ENCODE measurements around the gene FERMT3. TPM values are rescaled to one million over a fixed set of nuclear protein-coding genes. Genes with fewer than 3 reads are reported as not detected.
A peak's percentile ranks its signal among the peaks of the same experiment; 100 is the strongest.

The FERMT3 gene
- total RNA-seq, 4 donors from 2014 or later, result 15.1 to 94.1 (median 23.2) TPM

DNA sequence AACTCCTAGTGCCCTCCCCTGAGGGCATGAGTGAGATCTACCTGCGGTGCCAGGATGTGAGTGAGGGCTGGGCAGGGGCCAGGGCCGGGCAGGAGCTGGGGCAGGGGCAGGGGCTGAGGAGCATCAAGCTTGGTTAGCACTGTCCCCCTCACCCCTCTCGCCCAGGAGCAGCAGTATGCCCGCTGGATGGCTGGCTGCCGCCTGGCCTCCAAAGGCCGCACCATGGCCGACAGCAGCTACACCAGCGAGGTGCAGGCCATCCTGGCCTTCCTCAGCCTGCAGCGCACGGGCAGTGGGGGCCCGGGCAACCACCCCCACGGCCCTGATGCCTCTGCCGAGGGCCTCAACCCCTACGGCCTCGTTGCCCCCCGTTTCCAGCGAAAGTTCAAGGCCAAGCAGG is 13.8 kb downstream of the FERMT3 start:
- peaks cover 0 to 41% (median 0%) of the 10 kb centered on the region in 3 donors for H3K36me3 ChIP-seq
- H3K4me3 ChIP-seq, result no peak overlapping the region
- TF ChIP-seq, protein P1, sequence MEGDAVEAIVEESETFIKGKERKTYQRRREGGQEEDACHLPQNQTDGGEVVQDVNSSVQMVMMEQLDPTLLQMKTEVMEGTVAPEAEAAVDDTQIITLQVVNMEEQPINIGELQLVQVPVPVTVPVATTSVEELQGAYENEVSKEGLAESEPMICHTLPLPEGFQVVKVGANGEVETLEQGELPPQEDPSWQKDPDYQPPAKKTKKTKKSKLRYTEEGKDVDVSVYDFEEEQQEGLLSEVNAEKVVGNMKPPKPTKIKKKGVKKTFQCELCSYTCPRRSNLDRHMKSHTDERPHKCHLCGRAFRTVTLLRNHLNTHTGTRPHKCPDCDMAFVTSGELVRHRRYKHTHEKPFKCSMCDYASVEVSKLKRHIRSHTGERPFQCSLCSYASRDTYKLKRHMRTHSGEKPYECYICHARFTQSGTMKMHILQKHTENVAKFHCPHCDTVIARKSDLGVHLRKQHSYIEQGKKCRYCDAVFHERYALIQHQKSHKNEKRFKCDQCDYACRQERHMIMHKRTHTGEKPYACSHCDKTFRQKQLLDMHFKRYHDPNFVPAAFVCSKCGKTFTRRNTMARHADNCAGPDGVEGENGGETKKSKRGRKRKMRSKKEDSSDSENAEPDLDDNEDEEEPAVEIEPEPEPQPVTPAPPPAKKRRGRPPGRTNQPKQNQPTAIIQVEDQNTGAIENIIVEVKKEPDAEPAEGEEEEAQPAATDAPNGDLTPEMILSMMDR (IDR thresholded peaks at IDR 0.05), result no peak
- TF ChIP-seq POLR2A (IDR thresholded peaks at IDR 0.05), result no peak
- H3K27ac ChIP-seq, result no peak overlapping the region
- no peaks in the 10 kb centered on the region for H3K9me3 ChIP-seq
- no peaks in the 10 kb centered on the region for H3K27me3 ChIP-seq
- no peak for DNase-seq
- peaks cover 0 to 6% (median 1%) of the 10 kb centered on the region in 4 donors for H3K4me1 ChIP-seq

DNA sequence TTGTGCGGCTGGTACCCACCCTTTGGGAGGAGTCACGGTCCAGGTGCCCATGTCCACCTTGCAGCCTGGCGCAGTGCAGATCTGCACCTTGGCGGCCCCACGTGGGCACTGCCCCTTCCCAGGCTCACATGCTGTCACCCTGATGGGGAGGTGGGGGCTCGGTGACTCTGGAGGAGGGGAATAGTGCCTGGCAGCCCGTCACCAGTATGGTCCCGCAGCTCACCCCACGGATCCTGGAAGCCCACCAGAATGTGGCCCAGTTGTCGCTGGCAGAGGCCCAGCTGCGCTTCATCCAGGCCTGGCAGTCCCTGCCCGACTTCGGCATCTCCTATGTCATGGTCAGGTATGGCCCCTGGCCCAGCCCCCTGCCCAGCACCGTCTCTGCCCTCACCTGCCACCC is 14.3 kb downstream of the FERMT3 start:
- H3K36me3 ChIP-seq, result peaks cover 0 to 38% (median 0%) of the 10 kb centered on the region in 3 donors
- H3K27ac ChIP-seq, result no peak overlapping the region
- no peaks in the 10 kb centered on the region for H3K27me3 ChIP-seq
- H3K9me3 ChIP-seq, result no peaks in the 10 kb centered on the region
- H3K4me1 ChIP-seq, result peaks cover 0 to 10% (median 4%) of the 10 kb centered on the region in 4 donors
- no peak for DNase-seq
- H3K4me3 ChIP-seq, result no peak overlapping the region
- TF ChIP-seq, protein P1 (IDR thresholded peaks at IDR 0.05), result no peak

DNA sequence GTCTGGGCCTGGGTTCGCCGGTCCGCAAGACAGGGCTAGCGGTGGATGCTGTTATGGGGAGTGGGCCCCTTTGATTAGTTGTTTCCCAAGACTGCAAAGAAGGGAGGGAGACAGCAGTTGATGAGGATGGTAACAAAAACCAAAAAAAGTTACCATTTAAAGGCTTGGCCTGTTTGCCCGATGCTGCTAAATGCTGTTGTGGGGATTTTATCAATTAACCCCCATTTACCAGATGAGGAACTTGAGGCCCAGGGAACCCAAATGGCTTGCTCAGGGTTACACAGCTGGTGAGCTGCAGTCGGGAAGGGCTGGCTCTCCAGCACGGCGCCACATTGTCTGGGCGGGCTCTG is 16.1 kb downstream of the FERMT3 start:
- H3K27ac ChIP-seq, result no peak overlapping the region
- TF ChIP-seq POLR2A (IDR thresholded peaks at IDR 0.05), result no peak
- TF ChIP-seq, protein P1 (IDR thresholded peaks at IDR 0.05), result no peak
- H3K4me3 ChIP-seq, result no peak overlapping the region
- H3K9me3 ChIP-seq, result no peaks in the 10 kb centered on the region
- DNase-seq, result no peak
- no peaks in the 10 kb centered on the region for H3K27me3 ChIP-seq
- peaks cover 0 to 20% (median 7%) of the 10 kb centered on the region in 4 donors for H3K4me1 ChIP-seq
- peaks cover 0 to 38% (median 0%) of the 10 kb centered on the region in 3 donors for H3K36me3 ChIP-seq

DNA sequence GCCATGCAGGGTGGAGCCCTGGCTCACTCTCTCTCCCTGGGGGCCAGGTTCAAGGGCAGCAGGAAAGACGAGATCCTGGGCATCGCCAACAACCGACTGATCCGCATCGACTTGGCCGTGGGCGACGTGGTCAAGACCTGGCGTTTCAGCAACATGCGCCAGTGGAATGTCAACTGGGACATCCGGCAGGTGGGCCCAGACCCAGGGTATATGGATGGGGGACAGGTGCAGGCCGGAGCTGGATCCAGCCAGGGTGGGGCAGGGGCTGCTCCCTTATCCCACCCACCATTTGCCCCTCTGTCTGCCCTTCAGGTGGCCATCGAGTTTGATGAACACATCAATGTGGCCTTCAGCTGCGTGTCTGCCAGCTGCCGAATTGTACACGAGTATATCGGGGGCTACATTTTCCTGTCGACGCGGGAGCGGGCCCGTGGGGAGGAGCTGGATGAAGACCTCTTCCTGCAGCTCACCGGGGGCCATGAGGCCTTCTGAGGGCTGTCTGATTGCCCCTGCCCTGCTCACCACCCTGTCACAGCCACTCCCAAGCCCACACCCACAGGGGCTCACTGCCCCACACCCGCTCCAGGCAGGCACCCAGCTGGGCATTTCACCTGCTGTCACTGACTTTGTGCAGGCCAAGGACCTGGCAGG is 16.6 kb downstream of the FERMT3 start:
- Histone ChIP-seq H3K9me3 (no peaks in the 10 kb centered on the region), H3K4me3 (no peak overlapping the region), H3K27ac (no peak overlapping the region), H3K4me1 (peaks cover 0 to 25% (median 8%) of the 10 kb centered on the region in 4 donors), H3K27me3 (no peaks in the 10 kb centered on the region), H3K36me3 (peaks cover 0 to 38% (median 0%) of the 10 kb centered on the region in 3 donors)
- no peak for DNase-seq
- TF ChIP-seq, protein P1 (IDR thresholded peaks at IDR 0.05), result no peak
- no peak for TF ChIP-seq POLR2A (IDR thresholded peaks at IDR 0.05)

DNA sequence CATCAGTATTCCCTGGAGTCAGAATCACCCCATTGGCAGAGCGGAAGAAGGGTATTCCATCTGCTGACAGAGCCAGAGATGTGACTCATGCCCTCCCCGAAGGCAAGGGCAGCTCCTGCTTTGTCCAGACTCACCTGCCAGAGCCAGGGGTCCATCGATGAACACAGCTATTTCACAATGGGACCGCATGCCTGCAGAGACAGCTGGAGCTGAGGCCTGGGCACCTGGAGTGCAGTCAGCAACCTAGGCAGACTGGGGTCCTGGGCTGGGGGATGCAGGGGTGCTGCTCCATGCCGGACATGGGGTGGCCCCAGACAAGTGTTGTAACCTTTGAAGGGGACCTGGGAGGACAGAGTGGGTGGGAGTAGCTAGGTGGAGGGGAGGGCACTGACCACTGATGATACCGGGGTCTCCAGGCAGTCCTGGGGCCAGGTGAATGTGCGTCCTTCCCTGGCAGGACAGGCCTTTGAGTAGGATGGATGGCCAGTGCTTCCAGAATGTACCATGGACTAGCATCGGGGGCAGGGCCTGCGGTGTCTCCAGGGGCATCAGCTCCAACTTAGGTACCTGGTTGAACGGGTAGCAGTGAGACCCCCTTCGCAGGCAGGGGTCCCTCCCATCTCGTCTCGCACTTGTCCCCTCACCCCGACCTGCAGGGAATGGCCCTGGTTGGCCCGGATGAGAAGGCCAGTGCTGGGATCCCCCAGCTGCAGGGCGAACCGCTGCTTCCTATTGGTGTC is 17.8 kb downstream of the FERMT3 start:
- no peak for TF ChIP-seq POLR2A (IDR thresholded peaks at IDR 0.05)
- TF ChIP-seq, protein P1 (IDR thresholded peaks at IDR 0.05), result no peak
- H3K27me3 ChIP-seq, result no peaks in the 10 kb centered on the region
- peak in 1 of 3 donors; percentile 44 for DNase-seq
- no peak overlapping the region for H3K4me3 ChIP-seq
- peaks cover 0 to 31% (median 9%) of the 10 kb centered on the region in 4 donors for H3K4me1 ChIP-seq
- H3K27ac ChIP-seq, result peak overlapping the region in 1 of 4 donors; percentile 97
- no peaks in the 10 kb centered on the region for H3K9me3 ChIP-seq
- peaks cover 0 to 33% (median 0%) of the 10 kb centered on the region in 3 donors for H3K36me3 ChIP-seq

All from Peyer's patch (tissue), 4 donors.